GM19468 (cell line): Measurements from ENCODE around the gene PLEKHG7.
"Not testable (repeated sequence)": the region's sequence is repeated elsewhere in the genome, so short reads cannot be mapped to it uniquely, and the experiment has no call there.

Experiments
- ATAC-seq: cut with Tn5 transposase; IDR thresholded peaks from one replicate; pipeline ENCODE4 v1.9.1; 2021; ENCODE audit warnings: mild to moderate bottlenecking, moderate library complexity, moderate number of reproducible peaks; ENCODE audit not compliant: unreplicated experiment; ENCODE audit errors: extremely low read depth

Gene PLEKHG7, protein sequence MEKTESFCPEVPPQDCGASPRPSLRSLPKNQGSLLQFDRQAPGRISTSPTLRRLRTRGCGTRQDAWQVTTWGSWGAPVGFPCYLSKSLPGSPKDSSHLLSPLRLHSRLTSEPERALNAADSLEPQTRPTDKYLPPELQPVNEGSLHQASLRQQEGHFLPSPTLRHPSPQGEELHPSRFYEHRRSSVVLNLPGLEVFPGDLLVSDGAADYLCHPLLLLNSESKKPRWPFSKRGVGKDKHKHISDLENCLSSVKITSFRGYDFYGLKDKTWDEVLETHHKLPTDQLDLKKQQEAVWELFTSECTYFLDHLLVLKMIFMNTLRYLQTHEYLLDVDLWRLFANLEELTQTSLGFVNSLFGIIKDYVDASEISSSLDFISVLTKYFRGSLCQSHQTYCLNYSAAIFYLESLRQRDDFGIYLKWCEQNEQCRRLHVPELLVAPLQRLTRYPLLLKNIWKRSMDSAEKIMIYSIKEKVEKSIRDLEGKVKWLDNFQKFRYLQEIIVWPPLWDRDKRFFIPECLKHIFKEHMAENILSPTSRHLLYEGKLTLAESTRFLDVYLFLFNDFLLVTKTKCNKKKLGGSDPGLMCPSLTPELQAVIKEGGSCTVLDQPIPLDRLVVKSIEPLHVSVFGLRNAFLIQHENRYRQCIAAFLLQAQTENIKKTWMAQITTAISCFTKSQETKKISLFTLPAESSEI

DNA sequence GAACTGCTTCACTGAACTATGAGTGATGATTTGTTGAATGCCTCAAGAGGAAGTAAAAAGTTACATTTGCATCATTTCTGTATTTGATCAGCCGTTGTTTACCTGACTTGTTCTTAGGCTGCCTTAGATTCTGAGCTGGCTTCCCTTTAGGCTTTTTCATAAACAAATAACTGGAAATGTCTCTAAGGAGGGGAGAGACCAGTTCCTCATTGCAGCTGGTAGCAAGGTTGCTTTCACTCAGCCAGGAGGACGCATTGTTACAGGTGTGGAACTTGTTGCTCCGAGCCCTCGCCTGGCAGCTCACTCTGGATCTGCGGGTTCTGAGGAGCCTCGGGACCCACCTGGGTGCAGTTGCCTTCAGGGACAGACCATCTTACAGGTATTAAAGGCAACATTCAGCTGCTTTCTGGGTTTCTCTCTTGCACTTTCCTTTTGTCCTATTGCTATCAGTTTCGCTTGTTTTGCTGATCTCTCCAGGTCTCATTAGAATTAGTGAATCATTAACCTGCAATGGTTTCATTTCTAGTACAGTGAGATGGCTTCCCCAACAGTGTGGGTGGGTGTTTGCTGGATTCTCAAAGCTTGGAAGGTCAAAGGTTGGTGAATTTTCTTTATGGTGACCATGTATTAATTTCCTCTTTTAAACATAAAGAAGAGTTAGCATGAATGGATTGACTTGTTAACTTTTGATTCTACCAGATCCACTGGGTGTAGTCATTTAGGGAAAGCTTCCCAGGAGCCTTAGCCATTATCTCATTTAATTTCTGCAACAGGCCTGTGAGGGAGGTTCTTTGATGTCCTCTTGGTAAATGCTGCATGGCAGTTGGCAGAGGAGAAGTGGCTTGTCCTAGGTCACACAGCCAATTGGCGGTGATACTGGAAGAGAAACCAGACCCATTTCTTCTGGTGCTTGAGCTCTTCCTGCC, at the start of gene PLEKHG7:
TSS of gene PLEKHG7 (plus strand) at position 236 of the 926 bp plus-strand sequence. CDS start 3,643 bp downstream, outside the sequence.
- peak; percentile 87 for ATAC-seq

DNA sequence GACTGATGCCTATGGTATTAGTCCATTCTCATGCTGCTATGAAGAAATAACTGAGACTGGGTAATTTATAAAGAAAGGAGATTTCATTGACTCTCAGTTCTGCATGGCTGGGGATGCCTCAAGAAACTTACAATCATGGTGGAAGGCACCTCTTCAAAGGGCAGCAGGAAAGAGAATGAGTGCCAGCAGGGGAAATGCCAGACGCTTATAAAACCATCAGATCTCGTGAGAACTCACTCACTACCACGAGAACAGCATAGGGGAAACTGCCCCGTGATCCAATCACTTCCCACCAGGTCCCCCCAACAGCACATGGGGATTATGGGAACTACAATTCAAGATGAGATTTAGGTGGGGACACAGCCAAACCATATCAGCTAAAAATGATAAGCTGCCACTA, 48.5 kb upstream of the PLEKHG7 start:
- not testable (repeated sequence) for ATAC-seq

DNA sequence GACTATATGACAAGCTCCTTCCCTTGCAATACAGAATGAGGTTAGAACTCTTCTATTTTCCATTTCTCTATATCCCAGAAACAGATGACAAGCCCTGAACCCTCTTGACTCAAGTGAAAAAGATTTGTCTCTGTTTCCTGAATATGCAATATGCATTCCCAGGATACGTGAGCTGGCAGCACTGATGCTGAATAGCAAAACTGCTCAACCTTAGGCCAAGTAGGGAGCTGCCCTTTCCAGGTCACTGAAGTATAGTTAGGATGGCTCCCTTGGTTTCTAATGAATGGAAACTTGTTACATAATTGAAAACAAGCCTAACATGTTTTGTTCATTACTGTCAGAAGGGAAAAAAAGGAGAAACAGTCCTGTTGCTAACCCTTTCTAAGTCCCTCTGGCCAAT, 47.9 kb upstream of the PLEKHG7 start:
- no peak for ATAC-seq

DNA sequence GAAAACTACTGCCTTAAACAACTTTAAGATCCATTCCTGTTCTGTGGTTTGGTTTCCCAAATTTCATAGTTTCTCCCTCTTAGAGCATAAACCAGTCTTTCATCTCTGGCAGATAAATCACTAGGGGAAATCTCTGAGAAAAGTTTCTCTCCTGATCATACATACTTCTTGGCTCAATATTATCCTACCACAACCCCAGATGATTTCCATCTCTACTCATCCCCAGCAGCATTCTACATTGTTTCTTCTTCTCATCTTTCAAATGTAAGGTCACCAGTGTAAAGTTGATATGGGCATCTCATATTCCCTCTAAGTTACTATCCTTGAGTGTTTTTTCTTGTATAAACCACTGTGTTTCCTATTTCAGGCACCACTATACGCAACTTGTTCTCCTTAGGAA, 45.9 kb upstream of the PLEKHG7 start:
- no peak for ATAC-seq

DNA sequence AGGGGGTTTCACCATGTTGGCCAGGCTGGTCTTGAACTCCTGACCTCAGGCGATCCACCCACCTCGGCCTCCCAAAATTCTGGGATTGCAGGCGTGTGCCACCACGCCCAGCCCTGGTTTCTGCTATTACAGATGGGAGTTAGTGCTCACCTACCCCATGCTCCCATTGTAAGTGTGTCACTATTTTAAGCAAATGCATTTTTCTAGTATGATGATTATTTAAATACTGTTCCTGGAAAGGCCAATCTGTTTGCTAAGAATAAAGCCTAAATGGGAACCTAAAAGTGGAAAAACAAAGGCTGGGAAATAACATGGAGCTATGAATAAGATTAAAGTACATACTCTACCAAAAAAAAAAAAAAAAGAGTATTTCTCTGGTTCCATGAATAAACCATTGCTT, 45.0 kb upstream of the PLEKHG7 start:
- ATAC-seq: no peak

DNA sequence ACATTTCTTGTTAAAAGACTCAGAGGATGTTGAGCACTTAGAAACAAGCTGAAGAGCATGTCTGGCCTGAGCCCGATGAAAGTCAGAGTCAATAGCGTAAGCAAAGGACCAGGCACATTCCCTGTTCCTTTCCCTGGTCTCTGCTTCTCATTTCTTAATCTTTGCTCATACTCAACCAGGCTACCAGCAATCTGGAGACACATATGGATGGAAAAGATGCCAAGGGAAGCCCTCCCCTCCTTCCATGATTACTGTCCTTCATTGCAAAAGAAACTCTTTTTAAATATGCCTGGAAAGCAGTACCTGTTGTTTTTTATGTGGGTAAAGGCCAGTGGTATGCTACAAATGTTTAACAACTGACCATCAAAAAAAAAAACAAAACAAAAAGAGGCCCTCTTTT, 44.2 kb upstream of the PLEKHG7 start:
- ATAC-seq: no peak

DNA sequence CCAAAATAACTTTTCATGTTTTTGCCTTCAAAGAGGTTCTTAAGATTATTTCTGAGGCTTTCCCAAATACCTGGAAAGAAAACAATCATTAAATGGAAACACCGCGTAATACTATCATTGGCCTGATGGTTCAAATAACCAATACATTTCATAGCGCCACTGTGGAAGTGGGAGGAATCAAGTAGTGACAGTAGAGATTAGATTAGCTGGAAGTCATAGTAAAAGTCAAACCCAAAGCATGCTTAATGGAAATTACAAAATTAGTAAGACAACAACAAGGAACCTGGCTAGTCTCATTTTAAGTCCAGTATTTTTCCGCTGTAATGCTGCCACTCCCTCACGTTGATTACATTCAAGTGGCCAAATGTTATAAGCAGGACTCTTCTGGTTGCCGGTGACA, 41.5 kb upstream of the PLEKHG7 start:
- ATAC-seq: no peak

DNA sequence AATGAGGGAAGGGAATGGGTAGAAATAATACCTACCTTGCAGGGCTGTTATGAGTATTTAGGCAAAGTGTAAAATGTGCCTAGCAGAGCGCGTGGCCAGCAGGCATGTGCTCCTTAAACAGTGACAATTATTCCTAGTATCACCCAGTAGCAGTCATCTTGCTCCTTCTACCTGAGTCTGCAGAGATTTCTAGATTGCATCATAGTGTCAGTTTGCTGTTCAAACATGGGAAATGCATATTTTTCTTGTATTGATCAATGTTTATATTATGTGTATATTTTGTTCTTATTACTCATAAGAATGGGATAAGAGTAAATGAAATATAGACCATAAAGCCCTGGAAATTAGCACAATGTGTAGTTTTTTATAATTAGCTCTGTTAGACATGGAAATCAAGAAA, 37.3 kb upstream of the PLEKHG7 start:
- ATAC-seq: no peak

DNA sequence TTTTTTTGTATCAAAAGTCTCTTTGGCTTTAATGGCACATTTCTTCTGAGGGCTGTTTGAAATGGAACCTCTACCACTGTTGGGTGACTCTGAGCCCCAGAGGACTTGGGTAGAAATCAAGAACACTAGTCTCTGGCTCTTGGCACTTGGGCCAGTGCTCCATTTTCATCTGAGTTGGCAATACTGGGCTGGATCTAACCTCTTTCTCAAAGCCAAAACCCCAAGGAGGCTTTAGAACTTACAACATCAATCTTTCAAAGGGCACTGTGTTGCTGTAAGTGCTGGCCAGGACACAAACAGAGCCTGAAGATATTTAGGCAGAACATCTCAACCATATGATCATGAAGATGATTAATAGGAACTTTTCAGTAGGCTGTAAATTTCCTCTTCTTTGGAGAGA, 34.0 kb upstream of the PLEKHG7 start:
- no peak for ATAC-seq

DNA sequence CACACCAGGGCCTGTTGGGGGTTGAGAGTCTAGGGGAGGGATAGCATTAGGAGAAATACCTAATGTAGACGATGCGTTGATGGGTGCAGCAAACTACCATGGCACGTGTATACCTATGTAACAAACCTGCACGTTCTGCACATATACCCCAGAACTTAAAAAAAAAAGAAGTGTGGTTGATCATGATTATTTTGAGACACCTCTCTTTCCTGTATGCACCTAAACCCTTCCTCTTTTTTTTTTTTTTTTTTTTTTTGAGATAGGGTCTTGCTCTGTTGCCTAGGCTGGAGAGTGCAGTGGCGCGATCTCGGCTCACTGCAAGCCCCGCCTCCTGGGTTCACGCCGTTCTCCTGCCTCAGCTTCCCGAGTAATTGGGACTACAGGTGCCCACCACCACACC, 31.3 kb upstream of the PLEKHG7 start:
- not testable (repeated sequence) for ATAC-seq

DNA sequence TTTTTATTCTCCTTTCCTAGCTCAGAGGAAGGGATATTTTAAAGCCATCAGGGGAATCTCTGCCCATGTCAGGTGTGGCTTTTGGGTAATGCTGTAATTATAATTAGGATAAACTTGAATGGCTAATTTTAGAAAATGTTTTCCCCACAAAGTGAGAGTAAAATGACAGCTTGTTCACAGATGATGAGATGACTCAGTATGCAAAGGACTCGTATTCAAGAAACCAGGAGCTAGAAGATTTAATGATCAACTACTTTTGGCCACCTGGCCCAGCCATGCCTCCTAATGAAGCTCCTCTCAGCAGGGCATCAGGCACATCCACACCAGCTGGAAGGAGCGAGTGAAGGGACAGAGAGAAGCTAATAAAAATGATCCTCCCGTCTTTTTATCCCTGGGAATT, 29.0 kb upstream of the PLEKHG7 start:
- ATAC-seq: peak; percentile 43

DNA sequence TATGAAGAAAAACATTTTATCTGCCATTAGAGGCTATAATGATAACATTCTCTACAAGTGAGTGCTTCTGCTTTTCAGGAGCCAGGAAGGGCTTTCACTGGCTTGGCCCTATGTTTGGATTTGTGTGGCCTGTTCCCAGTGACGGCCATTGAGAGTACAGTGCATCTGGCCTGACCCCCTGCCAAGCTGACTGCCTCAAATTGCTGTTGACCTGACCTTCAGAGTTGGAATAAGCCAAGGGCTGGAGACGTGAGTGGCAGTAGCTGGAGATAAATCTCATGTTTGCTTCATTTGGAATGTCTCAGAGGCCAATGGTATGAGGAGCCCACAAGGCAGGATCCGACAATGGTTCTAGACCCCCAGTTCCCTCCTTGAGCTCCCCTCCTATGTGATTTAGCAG, 28.3 kb upstream of the PLEKHG7 start:
- ATAC-seq: no peak

DNA sequence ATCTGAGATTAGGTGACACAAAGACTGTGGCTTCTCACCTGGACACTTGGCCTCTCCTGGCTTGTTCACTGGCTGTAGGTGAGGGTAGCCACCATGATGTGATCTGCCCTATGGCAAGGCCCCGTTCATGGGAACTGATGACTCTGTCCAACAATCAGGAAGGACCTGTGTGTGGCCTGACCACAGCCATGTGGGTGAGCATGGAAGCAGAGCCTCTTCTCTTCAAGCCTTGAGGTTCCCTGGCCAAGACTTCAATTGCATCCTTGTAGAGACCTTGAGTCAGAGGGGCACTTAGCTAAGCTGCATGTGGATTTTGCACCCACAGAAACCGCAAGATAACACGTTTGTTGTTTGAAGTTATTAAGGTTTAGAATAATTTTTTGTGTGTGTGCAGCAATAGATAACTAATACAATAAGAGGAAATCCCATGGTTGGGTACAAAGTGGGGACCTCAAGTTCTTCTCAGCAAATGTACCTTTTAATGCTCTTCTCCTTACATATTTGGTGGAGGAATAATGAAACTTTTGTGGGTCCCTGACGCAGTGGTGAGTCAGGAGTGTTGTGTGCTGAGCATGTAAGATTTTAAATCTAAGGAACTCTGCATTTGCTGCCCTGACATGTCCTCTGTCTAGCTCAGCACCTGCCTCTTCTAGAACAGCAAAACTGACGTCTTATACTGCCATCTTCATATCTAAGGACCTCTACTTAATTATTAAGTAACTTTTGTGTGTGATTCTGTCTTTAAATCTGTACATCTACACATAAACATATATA, 27.5 kb upstream of the PLEKHG7 start:
- ATAC-seq: no peak

DNA sequence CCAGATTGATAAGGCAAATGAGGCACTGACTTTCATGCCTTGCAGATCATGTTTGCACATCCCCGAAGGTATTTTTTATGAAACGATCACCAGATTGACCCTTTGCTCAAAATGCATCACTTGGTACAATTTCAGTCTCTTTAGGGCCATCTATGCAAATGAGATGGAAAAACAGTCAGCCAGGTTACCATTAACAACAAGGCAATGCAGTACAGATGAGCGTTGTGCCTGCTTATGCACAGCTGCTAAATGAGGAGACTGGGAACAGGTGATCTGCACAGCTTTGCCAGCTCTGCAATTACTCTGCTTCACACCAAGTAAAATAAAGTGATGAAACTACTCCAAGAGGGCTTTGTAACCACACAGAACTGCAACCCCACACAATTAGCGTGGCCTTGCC, 26.1 kb upstream of the PLEKHG7 start:
- ATAC-seq: no peak

DNA sequence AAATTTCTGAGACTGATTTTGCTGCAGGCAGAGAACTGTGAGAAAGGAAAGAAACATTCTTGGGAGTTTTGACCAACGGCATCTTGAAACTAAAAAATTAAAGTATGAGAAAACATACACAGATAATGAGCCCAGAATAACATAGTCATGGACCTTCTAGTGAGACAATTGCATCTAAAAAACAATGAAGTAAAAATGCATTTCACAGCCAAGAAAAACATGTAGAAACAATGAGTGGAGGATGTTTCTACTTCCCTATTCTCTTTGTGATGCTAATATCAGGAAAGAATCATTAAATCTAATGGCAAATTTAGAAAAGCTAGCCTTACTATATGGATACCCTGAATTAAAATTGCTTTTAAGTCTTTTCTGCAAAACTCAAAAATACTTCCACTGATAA, 12.2 kb upstream of the PLEKHG7 start:
- no peak for ATAC-seq

DNA sequence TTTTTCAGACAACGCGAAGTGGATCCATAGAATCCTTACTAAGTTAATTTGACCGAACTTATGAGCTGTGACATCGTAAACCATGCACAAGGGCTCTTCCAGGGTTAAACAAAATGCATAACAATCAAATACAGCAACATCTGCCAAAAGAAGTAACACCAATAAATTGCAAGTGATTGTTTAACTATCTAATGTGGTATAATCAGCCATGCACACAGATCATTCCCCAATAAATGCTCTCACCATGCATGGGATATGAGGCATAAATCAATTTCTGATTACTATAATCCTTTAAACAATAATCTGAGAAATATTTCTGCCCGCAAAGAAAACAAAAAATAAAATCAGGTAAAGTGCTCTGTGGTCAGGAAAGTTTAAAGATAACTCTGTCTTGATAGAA, 7.7 kb upstream of the PLEKHG7 start:
- ATAC-seq: no peak

DNA sequence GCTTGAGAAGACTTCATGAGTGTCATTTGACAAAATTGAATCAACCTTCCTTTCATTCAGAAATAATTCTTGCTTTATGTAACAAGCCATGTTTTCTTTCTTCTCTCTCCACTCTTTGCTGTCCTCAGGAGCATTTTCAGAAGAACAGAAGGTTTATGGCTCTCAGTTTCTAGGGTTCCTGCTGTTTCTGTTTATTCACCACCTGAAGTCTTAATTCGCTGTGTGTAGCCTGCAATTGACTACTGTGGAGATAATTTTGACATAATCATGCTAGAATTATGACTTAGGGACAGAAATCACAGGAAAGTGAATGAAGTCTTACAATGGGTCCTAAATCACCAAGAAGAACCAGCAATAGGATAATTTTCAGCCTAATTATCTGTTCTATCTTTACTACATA, 7.2 kb upstream of the PLEKHG7 start:
- no peak for ATAC-seq

DNA sequence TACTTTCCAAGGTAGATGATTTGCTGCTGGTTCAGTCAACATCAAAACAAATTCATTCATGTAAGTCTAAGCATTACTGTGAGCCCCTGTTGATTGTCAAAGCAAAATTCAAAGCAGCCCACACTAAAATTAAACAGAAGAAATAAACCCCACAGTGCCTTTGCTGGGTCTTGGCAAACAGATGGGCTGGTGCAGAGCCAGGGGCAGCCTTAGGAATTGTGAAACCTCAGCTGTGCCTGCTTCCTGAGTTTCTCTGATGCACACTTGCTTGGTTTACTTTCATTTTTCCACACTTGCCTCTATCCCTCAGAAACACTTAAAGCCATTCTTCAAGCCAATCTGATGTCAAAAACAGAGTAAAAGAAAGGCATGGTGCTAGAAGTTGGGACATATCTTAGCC, 6.6 kb upstream of the PLEKHG7 start:
- ATAC-seq: no peak

DNA sequence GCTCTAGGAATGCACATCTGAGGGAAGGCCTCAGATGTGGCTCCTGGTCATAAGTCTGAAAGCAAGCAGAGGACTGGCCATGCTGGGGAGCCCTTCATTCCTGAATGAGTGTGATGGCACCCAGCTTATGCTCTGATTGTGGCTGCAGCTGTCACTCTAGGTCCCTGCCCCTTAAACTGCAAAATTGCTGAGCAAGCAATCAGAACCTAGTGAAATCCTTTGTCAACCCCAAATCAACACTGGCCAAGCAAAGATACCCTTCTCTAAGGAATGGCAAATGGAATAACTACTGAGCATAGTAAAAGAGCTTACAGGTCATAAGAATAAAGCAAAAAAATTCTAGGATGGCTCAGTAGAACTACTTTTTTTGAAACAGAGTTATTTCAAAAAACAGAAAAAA, 4.3 kb upstream of the PLEKHG7 start:
- ATAC-seq: no peak

DNA sequence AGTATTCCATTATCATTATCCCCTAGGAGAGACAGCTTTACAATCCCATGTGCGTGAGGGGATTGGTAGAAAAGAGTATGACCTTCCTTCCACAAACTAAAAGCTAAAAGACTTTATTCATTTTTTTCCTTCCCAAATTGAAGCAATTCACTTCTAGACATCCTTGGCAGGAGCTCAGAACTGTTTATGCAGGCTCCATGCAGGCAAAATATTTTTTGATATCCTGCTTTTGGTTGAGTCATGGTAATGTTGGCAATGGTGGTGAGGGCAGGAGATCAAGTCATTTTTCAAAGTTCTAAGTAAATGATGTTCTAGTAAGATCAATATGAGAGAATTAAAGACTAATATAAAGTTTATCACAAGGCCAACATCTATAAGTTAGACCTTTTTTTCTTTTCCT, 1.3 kb upstream of the PLEKHG7 start:
- no peak for ATAC-seq
